GM12875 (cell line): Measurements from ENCODE around the gene SDK1.

ENCODE experiments used
- H3K4me3 ChIP-seq: one replicate; pipeline ENCODE4 v1.5.1; 2011; ENCODE audit warnings: low read depth, low read length, control low read depth
- TF ChIP-seq, protein P1 (sequence below): IDR thresholded peaks from 2 replicates; pipeline ENCODE4 v1.5.1; 2011; ENCODE audit warnings: low read depth, mild to moderate bottlenecking, control low read depth, inconsistent platforms, low read length, moderate library complexity, borderline replicate concordance; ENCODE audit not compliant: insufficient read depth

Gene SDK1

GRCh38 chr7:3564231-3564630, 263.2 kb downstream of the SDK1 start:
- TF ChIP-seq, protein P1, sequence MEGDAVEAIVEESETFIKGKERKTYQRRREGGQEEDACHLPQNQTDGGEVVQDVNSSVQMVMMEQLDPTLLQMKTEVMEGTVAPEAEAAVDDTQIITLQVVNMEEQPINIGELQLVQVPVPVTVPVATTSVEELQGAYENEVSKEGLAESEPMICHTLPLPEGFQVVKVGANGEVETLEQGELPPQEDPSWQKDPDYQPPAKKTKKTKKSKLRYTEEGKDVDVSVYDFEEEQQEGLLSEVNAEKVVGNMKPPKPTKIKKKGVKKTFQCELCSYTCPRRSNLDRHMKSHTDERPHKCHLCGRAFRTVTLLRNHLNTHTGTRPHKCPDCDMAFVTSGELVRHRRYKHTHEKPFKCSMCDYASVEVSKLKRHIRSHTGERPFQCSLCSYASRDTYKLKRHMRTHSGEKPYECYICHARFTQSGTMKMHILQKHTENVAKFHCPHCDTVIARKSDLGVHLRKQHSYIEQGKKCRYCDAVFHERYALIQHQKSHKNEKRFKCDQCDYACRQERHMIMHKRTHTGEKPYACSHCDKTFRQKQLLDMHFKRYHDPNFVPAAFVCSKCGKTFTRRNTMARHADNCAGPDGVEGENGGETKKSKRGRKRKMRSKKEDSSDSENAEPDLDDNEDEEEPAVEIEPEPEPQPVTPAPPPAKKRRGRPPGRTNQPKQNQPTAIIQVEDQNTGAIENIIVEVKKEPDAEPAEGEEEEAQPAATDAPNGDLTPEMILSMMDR = no peak
- H3K4me3 ChIP-seq = no peak overlapping the region

- TF ChIP-seq, protein P1 = no peak
- H3K4me3 ChIP-seq = no peak overlapping the region
Observed at GRCh38 chr7:3568516-3568915, 267.5 kb downstream of the SDK1 start.

- TF ChIP-seq, protein P1 = no peak
- no peak overlapping the region for H3K4me3 ChIP-seq
Observed at GRCh38 chr7:3569643-3570042, 268.6 kb downstream of the SDK1 start.

DNA sequence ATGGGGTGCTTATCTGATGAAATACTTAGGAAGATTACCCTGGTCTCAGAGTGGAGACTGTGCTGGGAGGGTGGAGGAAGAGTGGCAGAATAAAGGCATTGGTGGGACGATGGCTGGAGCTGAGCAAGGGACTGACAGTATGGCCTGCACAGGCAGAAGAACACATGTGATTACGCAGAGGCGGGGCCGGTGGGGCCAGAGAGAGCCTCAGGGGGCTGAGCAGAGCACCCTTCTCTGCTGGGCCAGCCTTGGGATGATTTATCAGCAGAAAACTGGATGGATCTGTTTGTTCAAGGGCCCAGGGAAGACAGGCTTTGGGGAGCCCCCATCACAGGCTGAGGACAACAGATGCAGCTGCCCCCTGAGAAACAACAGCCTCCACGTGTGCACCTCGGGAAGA, 272.1 kb downstream of the SDK1 start:
- TF ChIP-seq, protein P1 = no peak
- H3K4me3 ChIP-seq = no peak overlapping the region

DNA sequence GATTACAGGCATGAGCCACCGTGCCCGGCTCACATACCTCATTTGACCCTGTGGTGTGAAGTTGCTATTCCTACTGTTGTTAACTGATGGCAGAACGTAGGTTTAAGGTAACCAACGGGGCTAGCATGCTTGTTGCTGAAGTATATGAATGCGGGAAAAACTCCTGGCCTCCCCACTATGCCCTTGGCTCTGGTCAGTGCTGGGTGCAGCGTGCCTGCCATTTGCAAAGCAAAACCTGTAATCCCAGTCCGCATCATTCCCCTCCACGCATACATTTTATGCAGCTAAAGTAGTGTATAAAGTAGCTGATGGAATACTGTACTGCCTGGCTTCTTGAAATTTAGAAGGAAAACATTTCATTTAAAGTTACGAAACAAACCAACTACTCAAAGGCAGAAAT, 273.3 kb downstream of the SDK1 start:
- no peak overlapping the region for H3K4me3 ChIP-seq
- TF ChIP-seq, protein P1 = no peak

DNA sequence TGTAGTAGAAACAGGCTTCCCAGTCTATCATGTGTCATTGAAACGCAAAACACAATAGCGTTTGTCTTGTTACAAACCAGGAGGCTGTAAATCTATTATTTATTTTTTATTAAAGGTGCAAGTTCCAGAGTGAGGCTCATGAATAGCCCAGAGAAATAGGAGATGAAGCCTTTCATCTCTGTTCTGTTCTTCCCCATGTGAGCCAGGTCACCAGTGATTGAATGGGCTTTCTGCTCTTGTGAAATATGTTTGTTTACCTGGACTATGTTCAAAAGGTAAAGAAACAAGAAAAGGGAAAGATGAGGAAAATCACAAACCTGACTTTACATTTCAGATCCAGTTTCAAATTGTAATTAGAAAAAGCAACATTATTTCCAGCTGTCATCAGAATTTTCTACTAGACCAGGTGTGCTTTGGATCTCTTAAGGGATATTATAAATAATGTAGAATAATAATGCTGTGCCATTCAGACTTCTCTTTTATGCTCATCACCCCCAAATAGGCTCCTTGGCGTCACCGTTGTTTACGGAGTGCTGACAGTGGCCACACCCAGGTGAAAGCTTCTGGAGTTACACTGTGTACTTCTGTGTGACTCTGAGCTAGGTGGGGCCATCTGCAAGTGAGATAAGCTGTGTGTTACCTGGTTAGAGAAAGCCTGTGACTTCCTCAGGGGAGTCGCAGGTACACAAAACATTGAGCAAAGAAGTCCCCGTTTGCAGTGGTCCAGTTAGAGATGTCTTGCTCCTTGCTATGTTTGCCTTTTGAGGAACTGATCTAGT, 274.9 kb downstream of the SDK1 start:
- TF ChIP-seq, protein P1 = no peak
- no peak overlapping the region for H3K4me3 ChIP-seq

DNA sequence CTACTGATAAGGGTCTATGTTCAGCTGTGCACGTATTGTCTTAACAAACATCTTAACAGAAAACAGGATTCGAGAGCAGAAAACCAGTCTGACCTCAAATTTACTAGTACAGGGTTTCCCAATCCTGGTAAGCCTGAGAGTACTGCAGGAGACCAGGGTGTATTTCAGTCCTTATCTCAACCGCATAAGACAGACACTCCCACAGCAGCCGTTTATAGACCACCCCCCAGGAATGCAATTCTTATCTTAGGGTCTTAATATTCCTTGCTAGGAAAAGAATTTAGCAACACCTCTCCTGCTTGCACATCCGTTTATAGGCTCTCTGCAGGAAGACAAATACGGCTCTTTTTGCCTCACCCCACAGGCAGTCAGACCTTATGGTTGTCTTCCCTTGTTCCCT, 277.3 kb downstream of the SDK1 start:
- no peak overlapping the region for H3K4me3 ChIP-seq
- TF ChIP-seq, protein P1 = no peak
